ENCODE measurements around the gene SFTA2. TPM values are rescaled to one million over a fixed set of nuclear protein-coding genes. Genes with fewer than 3 reads are reported as not detected.

SFTA2 gene
- polyA plus RNA-seq, 1 donor from 2014 or later: not detected

GRCh38 chr6:30962716-30963115, 30.7 kb upstream of the SFTA2 start:
- H3K36me3 ChIP-seq (ENCODE audit: insufficient read depth, low read length): no peaks in the 10 kb centered on the region
- no peaks in the 10 kb centered on the region for H3K9me3 ChIP-seq (ENCODE audit: low read length)
- no peak overlapping the region for H3K27ac ChIP-seq (ENCODE audit: low read length)
- H3K4me3 ChIP-seq (ENCODE audit: low read length): no peak overlapping the region
- no peak overlapping the region for H3K4me2 ChIP-seq (ENCODE audit: low read length)
- H3F3A ChIP-seq (ENCODE audit: insufficient read depth, low read length, poor library complexity, severe bottlenecking): no peaks in the 10 kb centered on the region
- H4K20me1 ChIP-seq (ENCODE audit: insufficient read depth): no peaks in the 10 kb centered on the region
- no peaks in the 10 kb centered on the region for H3K27me3 ChIP-seq (ENCODE audit: insufficient read depth, low read depth, low read length)
- no peaks in the 10 kb centered on the region for H3K79me2 ChIP-seq (replicated peaks; ENCODE audit: insufficient read depth, low read length)
- H3K9me2 ChIP-seq (ENCODE audit: insufficient read depth, low read length): no peaks in the 10 kb centered on the region
- no peak overlapping the region for H3K9ac ChIP-seq (ENCODE audit: low read length)
- H2AFZ ChIP-seq (ENCODE audit: low read depth, low read length): no peak overlapping the region
- TF ChIP-seq REST (IDR thresholded peaks at IDR 0.05; ENCODE audit: borderline replicate concordance) (no peak), RAD21 (conservative IDR thresholded peaks at IDR 0.05) (no peak)

GRCh38 chr6:30960907-30961673, 29.1 kb upstream of the SFTA2 start:
- Histone ChIP-seq H3K4me3 (ENCODE audit: low read length) (no peak overlapping the region), H4K20me1 (ENCODE audit: insufficient read depth) (no peaks in the 10 kb centered on the region), H3K9me3 (ENCODE audit: low read length) (no peaks in the 10 kb centered on the region), H3K79me2 (replicated peaks; ENCODE audit: insufficient read depth, low read length) (no peaks in the 10 kb centered on the region), H3K36me3 (ENCODE audit: insufficient read depth, low read length) (no peaks in the 10 kb centered on the region), H2AFZ (ENCODE audit: low read depth, low read length) (no peak overlapping the region), H3K27ac (ENCODE audit: low read length) (no peak overlapping the region), H3K9me2 (ENCODE audit: insufficient read depth, low read length) (no peaks in the 10 kb centered on the region), H3K9ac (ENCODE audit: low read length) (no peak overlapping the region), H3K4me2 (ENCODE audit: low read length) (no peak overlapping the region), H3F3A (ENCODE audit: insufficient read depth, low read length, poor library complexity, severe bottlenecking) (no peaks in the 10 kb centered on the region), H3K27me3 (ENCODE audit: insufficient read depth, low read depth, low read length) (no peaks in the 10 kb centered on the region)
- TF ChIP-seq SMC3 (conservative IDR thresholded peaks at IDR 0.05; ENCODE audit: poor library complexity): no peak
- TF ChIP-seq RAD21 (conservative IDR thresholded peaks at IDR 0.05): no peak
- no peak for TF ChIP-seq CTCF (IDR thresholded peaks at IDR 0.05; ENCODE audit: poor library complexity, severe bottlenecking)
- TF ChIP-seq TAF1 (IDR thresholded peaks at IDR 0.05; ENCODE audit: low read depth): no peak
- no peak for TF ChIP-seq REST (IDR thresholded peaks at IDR 0.05; ENCODE audit: borderline replicate concordance)
- TF ChIP-seq EP300 (conservative IDR thresholded peaks at IDR 0.05; ENCODE audit: poor library complexity, severe bottlenecking): no peak
- no peak for TF ChIP-seq MXI1 (conservative IDR thresholded peaks at IDR 0.05; ENCODE audit: poor library complexity, severe bottlenecking)
- no peak for TF ChIP-seq EZH2 (IDR thresholded peaks at IDR 0.05; ENCODE audit: borderline replicate concordance, insufficient read depth, low read length, poor library complexity, severe bottlenecking)
- no peak for TF ChIP-seq POLR2AphosphoS5 (IDR thresholded peaks at IDR 0.05)
